ENCODE results near the gene NLRC5. TPM values are rescaled to one million over a fixed set of nuclear protein-coding genes. Genes with fewer than 3 reads are reported as not detected.
A peak's percentile ranks its signal among the peaks of the same experiment; 100 is the strongest.

NLRC5 gene
- total RNA-seq, 3 donors from 2014 or later (not counting 1 experiment from before 2014, with no cell fraction given), result 320 to 563 (median 535) TPM

- Mint-ChIP-seq H3K9me3 (no peaks in the 10 kb centered on the region), H3K27ac (peak overlapping the region in 1 of 2 donors; percentile 14), H3K27me3 (ENCODE audit: low read depth in 2 of 2) (peaks cover 0 to 9% of the 10 kb centered on the region in 2 donors), H3K4me3 (no peak overlapping the region), H3K4me1 (peaks cover 2 to 3% of the 10 kb centered on the region in 2 donors), H3K36me3 (no peaks in the 10 kb centered on the region)
- Histone ChIP-seq H3K36me3 (ENCODE audit: control insufficient read depth, insufficient read depth, low read length) (no peaks in the 10 kb centered on the region), H3K9me3 (ENCODE audit: control insufficient read depth, insufficient read depth, low read length) (no peaks in the 10 kb centered on the region), H3K27me3 (ENCODE audit: control insufficient read depth, insufficient read depth, low read length) (no peaks in the 10 kb centered on the region), H3K4me1 (ENCODE audit: control insufficient read depth, insufficient read depth, low read length) (peaks cover 17% of the 10 kb centered on the region), H3K27ac (ENCODE audit: low read length) (no peak overlapping the region), H3K4me3 (ENCODE audit: low read length) (no peak overlapping the region)
- TF ChIP-seq, protein P1, sequence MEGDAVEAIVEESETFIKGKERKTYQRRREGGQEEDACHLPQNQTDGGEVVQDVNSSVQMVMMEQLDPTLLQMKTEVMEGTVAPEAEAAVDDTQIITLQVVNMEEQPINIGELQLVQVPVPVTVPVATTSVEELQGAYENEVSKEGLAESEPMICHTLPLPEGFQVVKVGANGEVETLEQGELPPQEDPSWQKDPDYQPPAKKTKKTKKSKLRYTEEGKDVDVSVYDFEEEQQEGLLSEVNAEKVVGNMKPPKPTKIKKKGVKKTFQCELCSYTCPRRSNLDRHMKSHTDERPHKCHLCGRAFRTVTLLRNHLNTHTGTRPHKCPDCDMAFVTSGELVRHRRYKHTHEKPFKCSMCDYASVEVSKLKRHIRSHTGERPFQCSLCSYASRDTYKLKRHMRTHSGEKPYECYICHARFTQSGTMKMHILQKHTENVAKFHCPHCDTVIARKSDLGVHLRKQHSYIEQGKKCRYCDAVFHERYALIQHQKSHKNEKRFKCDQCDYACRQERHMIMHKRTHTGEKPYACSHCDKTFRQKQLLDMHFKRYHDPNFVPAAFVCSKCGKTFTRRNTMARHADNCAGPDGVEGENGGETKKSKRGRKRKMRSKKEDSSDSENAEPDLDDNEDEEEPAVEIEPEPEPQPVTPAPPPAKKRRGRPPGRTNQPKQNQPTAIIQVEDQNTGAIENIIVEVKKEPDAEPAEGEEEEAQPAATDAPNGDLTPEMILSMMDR (IDR thresholded peaks at IDR 0.05), result no peak
- DNase-seq (no peak), ATAC-seq (no peak)
- WGBS (ENCODE audit: insufficient coverage), result 70% methylated on average over 10 of the region's 10 CpGs
- intact Hi-C loops (cut with micrococcal nuclease), result no loop called here
Observed at GRCh38 chr16:56975714-56976113, 13.6 kb upstream of the NLRC5 start.

DNA sequence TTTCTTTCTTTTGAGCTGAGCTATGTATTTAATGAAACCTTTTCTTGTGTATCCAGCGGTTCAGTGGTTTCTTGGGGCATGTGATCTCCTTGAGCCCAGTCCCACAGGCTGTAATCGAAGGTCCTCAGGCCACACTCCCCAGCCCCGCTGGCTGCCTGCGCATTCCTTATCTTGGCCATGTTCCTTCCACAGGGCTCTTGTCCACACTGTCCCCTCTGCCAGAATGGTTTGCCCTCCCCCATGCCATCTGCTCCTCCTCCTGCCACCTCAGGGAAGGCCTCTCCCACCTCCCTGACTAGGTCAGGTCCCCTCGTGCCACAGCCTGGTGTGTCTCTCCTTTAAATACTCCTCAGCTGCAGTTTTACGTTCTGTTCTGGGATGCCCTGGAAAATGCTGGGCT, 12.1 kb upstream of the NLRC5 start:
- TF ChIP-seq, protein P1 (IDR thresholded peaks at IDR 0.05), result no peak
- peaks cover 0 to 9% of the 10 kb centered on the region in 2 donors for H3K27me3 Mint-ChIP-seq (ENCODE audit: low read depth in 2 of 2)
- H3K4me1 ChIP-seq (ENCODE audit: control insufficient read depth, insufficient read depth, low read length), result peaks cover 23% of the 10 kb centered on the region
- 96% methylated on average over 6 of the region's 6 CpGs for WGBS (ENCODE audit: insufficient coverage)
- H3K27ac ChIP-seq (ENCODE audit: low read length), result no peak overlapping the region
- intact Hi-C loops (cut with micrococcal nuclease), result no loop called here
- peaks cover 9 to 12% of the 10 kb centered on the region in 2 donors for H3K4me1 Mint-ChIP-seq
- no peak overlapping the region for H3K4me3 ChIP-seq (ENCODE audit: low read length)
- no peaks in the 10 kb centered on the region for H3K36me3 Mint-ChIP-seq
- no peaks in the 10 kb centered on the region for H3K27me3 ChIP-seq (ENCODE audit: control insufficient read depth, insufficient read depth, low read length)
- no peak overlapping the region for H3K4me3 Mint-ChIP-seq
- no peaks in the 10 kb centered on the region for H3K36me3 ChIP-seq (ENCODE audit: control insufficient read depth, insufficient read depth, low read length)
- no peak overlapping the region for H3K27ac Mint-ChIP-seq
- ATAC-seq (no peak), DNase-seq (no peak)
- no peaks in the 10 kb centered on the region for H3K9me3 Mint-ChIP-seq
- no peaks in the 10 kb centered on the region for H3K9me3 ChIP-seq (ENCODE audit: control insufficient read depth, insufficient read depth, low read length)

DNA sequence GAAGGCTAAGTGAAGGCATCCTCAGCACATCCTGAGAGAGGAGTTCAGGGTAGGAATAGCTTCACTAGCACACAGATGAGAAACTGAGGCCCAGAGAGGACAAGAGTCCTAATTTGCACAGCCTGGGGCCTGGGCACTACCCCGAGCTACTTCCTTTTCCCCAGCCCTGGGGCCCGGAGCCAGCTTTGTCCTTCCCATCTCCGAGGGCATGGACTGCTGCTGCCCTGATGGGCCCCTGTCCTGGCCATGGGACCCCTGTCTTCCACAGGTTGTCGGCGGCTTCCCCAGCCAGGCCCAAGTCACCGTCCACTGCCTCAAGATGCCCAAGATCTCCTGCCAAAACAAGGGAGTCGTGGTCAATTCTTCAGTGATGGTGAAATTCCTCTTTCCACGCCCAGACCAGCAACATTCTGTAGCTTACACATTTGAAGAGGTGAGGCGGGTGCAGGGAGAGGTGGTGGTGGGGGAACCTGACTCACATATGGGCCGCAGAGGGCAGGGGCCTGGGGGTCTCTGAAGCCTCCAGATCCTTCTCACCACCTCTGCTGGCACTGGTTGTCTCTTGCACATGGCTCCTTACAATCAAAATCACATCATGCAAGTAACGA, 11.4 kb upstream of the NLRC5 start:
- no peak for ATAC-seq
- peaks cover 23% of the 10 kb centered on the region for H3K4me1 ChIP-seq (ENCODE audit: control insufficient read depth, insufficient read depth, low read length)
- DNase-seq, result no peak
- no peak overlapping the region for H3K4me3 ChIP-seq (ENCODE audit: low read length)
- intact Hi-C loops (cut with micrococcal nuclease), result no loop called here
- H3K9me3 Mint-ChIP-seq, result no peaks in the 10 kb centered on the region
- no peak overlapping the region for H3K4me3 Mint-ChIP-seq
- WGBS (ENCODE audit: insufficient coverage), result 89% methylated on average over 11 of the region's 11 CpGs
- no peaks in the 10 kb centered on the region for H3K36me3 Mint-ChIP-seq
- H3K27me3 ChIP-seq (ENCODE audit: control insufficient read depth, insufficient read depth, low read length), result no peaks in the 10 kb centered on the region
- TF ChIP-seq, protein P1 (IDR thresholded peaks at IDR 0.05), result no peak
- H3K9me3 ChIP-seq (ENCODE audit: control insufficient read depth, insufficient read depth, low read length), result no peaks in the 10 kb centered on the region
- H3K36me3 ChIP-seq (ENCODE audit: control insufficient read depth, insufficient read depth, low read length), result no peaks in the 10 kb centered on the region
- no peak overlapping the region for H3K27ac ChIP-seq (ENCODE audit: low read length)
- no peak overlapping the region for H3K27ac Mint-ChIP-seq
- peaks cover 9 to 12% of the 10 kb centered on the region in 2 donors for H3K4me1 Mint-ChIP-seq
- peaks cover 0 to 9% of the 10 kb centered on the region in 2 donors for H3K27me3 Mint-ChIP-seq (ENCODE audit: low read depth in 2 of 2)

- WGBS (ENCODE audit: insufficient coverage), result 85% methylated on average over 4 of the region's 4 CpGs
- Histone ChIP-seq H3K4me3 (ENCODE audit: low read length) (no peak overlapping the region), H3K36me3 (ENCODE audit: control insufficient read depth, insufficient read depth, low read length) (no peaks in the 10 kb centered on the region), H3K4me1 (ENCODE audit: control insufficient read depth, insufficient read depth, low read length) (peaks cover 14% of the 10 kb centered on the region), H3K9me3 (ENCODE audit: control insufficient read depth, insufficient read depth, low read length) (no peaks in the 10 kb centered on the region), H3K27me3 (ENCODE audit: control insufficient read depth, insufficient read depth, low read length) (no peaks in the 10 kb centered on the region), H3K27ac (ENCODE audit: low read length) (no peak overlapping the region)
- ATAC-seq (no peak), DNase-seq (no peak)
- Mint-ChIP-seq H3K9me3 (no peaks in the 10 kb centered on the region), H3K27ac (no peak overlapping the region), H3K4me1 (peaks cover 16% of the 10 kb centered on the region in 2 donors), H3K4me3 (no peak overlapping the region), H3K27me3 (ENCODE audit: low read depth in 2 of 2) (peaks cover 0 to 9% of the 10 kb centered on the region in 2 donors), H3K36me3 (no peaks in the 10 kb centered on the region)
- intact Hi-C loops (cut with micrococcal nuclease), result no loop called here
- TF ChIP-seq, protein P1 (IDR thresholded peaks at IDR 0.05), result no peak
Observed at GRCh38 chr16:56980201-56980535, 9.2 kb upstream of the NLRC5 start.

Data from natural killer cell (primary cell).